HG02571 (cell line): ENCODE measurements around the gene F12.
A peak's percentile ranks its signal among the peaks of the same experiment; 100 is the strongest.

ENCODE experiments used
- ATAC-seq: cut with Tn5 transposase; IDR thresholded peaks from one replicate; pipeline ENCODE4 v1.9.1; 2021; ENCODE audit warnings: mild to moderate bottlenecking, moderate library complexity; ENCODE audit not compliant: unreplicated experiment

Gene F12

GRCh38 chr5:177357459-177358351, 51.7 kb downstream of the F12 start, which contains the start of gene RGS14:
Gene RGS14, plus strand, starts transcription at chr5:177357924. Its CDS starts 101 bp downstream, at chr5:177358025.
- ATAC-seq, result peak; percentile 85

GRCh38 chr5:177357146-177357458, 52.3 kb downstream of the F12 start:
- ATAC-seq, result no peak

GRCh38 chr5:177356746-177357145, 52.6 kb downstream of the F12 start:
- ATAC-seq, result no peak

- no peak for ATAC-seq
Measured at GRCh38 chr5:177355868-177356168, 53.5 kb downstream of the F12 start.

GRCh38 chr5:177355162-177355867, 54.0 kb downstream of the F12 start:
- no peak for ATAC-seq

- no peak for ATAC-seq
Measured at GRCh38 chr5:177354711-177355110, 54.7 kb downstream of the F12 start.

GRCh38 chr5:177354256-177354655, 55.1 kb downstream of the F12 start:
- no peak for ATAC-seq

GRCh38 chr5:177353093-177353492, 56.3 kb downstream of the F12 start:
- no peak for ATAC-seq
